ENCODE results near the gene NRL.

NRL gene

DNA sequence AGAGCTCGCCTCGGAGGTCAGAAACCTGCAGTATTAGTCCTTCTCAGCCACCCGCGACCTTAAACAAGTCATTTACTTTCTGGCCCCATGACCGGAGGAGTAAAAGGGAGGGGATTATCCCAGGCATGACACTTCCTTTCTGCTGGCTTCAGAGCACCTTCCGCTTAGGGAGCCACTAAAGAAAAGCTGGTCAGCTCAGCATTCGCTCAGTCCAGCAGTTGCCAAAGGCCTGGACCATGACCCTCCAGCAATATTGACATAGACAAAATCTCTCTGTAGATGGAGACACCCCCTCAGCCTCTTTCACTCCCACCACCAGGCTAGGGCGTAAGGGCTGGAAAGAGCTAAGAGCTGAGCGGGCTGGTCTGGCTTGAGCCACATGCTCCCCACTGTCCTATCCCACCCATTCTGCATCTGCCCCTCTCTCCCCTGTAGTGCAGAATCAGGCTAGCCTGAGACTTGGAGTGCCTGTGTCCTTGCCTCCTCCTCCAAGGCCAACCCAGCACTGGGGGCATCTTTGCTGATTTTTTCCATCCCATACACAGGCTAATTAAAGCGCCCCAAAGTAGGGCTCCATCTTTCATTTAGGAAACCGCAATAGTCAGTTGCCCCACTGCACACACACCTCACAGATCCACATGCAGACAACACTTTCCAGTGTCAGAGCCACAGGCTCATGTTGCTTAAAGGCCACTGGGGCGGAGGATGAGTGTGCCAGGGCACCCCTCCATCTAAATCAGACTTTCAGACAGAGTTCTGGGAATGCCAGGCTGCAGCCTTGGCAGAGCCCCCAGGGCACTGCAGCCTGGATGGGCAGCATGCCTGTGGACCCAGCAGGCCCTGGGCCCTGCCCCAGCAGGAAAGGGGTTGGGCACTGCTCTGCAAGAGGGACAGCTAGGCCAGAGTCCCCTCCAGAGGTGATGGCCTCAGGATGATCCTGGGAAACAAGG, 47.3 kb downstream of the NRL start:
- no peak overlapping the region for H3K27ac Mint-ChIP-seq
- DNase-seq, result no peak
- no peaks in the 10 kb centered on the region for H3K9me3 Mint-ChIP-seq
- H3K36me3 Mint-ChIP-seq (ENCODE audit: low read depth), result no peaks in the 10 kb centered on the region
- no peak overlapping the region for H3K4me3 Mint-ChIP-seq
- peaks cover 10% of the 10 kb centered on the region for H3K4me1 Mint-ChIP-seq
- no peak for ATAC-seq
- H3K27me3 Mint-ChIP-seq, result peaks cover 5% of the 10 kb centered on the region

DNA sequence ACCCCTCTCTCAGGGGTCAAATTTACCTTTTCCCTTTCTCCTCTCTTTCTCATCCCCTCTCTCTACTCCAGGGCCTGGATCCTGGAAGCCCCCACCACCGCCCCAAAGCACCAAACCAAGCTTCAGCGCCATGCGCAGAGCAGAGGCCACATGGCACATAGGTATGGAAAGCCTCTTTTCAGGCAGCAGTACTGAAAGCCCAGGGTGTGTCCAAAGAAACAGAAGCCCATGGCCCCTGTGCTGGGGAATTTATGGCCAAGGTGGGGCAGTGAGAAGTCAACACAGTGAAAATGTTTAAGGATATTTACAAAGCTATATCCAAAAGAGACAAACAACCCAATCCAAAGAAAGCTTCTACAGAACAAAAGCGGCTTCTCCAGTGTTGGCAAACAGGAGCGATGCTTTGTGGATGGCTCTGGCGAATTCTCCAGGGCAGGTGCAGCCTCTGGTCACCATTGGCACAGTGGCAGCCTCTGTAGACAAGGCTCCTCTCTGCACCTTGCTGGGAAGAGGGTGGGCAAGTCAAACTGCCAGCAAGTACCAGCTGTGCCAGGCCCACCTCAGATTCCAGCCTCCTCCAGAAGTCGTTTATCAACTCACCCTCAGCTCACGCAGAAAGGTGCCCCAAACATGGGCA, 48.1 kb downstream of the NRL start:
- no peak overlapping the region for H3K4me3 Mint-ChIP-seq
- no peak overlapping the region for H3K27ac Mint-ChIP-seq
- ATAC-seq (no peak), DNase-seq (no peak)
- peaks cover 5% of the 10 kb centered on the region for H3K27me3 Mint-ChIP-seq
- H3K4me1 Mint-ChIP-seq, result peaks cover 10% of the 10 kb centered on the region
- no peaks in the 10 kb centered on the region for H3K36me3 Mint-ChIP-seq (ENCODE audit: low read depth)
- no peaks in the 10 kb centered on the region for H3K9me3 Mint-ChIP-seq

DNA sequence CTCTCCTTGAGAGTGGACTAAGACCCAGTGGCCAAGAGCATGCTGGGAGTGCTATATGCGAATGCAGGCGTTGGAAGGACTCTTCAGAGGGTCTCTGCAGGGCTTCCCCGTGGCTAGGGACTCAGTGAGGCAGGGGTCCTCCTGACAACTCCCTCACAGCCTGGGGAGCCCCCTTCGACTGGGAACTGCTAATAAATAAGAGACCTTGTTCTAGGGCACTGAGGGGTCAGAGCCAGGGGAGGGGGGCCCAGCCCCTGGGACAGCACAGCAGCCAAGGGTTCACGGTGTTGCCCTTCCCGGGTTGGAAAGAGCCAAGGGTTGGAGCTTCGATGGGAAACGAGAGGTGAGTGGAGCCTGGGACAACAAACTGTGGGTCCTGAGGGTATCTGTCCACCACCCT, 49.3 kb downstream of the NRL start:
- Mint-ChIP-seq H3K27me3 (peaks cover 5% of the 10 kb centered on the region), H3K36me3 (ENCODE audit: low read depth) (no peaks in the 10 kb centered on the region), H3K4me1 (peaks cover 2% of the 10 kb centered on the region), H3K9me3 (no peaks in the 10 kb centered on the region), H3K27ac (no peak overlapping the region), H3K4me3 (no peak overlapping the region)
- no peak for DNase-seq
- ATAC-seq, result no peak

DNA sequence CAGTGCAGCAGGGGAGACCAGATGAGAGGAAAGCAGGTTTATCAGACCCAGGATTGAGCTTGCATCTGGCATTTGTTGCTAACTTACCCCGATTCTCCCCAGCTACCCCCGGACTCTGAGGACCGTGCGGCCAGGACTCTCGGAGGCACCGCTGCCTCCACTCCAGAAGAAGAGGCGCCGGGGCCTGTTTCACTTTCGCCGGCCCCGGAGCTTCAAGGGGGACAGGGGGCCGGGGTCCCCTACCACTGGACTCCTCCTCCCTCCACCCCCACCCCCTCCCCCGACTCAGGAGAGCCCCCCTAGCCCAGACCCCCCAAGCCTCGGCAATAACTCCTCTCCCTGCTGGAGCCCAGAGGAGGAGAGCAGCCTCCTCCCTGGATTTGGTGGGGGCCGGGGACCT, 49.9 kb downstream of the NRL start:
- H3K4me1 Mint-ChIP-seq, result no peaks in the 10 kb centered on the region
- no peaks in the 10 kb centered on the region for H3K9me3 Mint-ChIP-seq
- ATAC-seq, result no peak
- no peak overlapping the region for H3K4me3 Mint-ChIP-seq
- H3K27me3 Mint-ChIP-seq, result peaks cover 4% of the 10 kb centered on the region
- DNase-seq, result no peak
- H3K36me3 Mint-ChIP-seq (ENCODE audit: low read depth), result no peaks in the 10 kb centered on the region
- no peak overlapping the region for H3K27ac Mint-ChIP-seq

DNA sequence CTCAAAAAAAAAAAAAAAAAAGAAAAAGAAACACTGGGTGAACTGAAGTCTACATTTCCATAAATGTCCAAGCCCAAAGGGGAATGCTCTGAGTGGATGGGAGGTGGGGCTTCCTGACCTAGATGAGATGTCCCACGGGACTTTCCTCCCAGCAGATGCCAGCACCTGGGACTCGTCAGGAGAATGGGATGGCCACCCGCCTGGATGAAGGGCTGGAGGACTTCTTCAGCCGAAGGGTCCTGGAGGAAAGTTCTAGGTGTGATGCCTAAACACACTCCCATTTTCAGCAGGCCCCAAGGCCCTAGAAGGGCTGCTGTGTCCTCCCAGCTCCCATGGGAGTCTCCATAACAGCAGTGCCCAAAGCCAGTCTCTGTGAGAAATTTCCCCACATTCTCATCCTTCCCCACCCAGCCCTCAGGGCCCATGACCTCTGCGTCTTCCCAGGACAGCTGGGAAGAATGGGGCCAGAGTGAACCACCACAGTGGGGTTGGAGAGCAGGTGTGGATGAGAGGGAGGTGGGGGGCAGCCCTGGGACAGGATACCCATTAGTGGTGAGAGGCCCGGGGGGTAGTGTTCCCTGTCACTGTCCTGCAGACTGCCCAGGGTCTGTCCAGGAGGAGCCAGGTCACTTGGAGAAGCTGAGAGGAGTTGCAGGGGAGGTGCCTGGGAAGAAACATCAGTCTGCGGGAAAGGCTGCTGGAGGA, 50.5 kb downstream of the NRL start:
- H3K27ac Mint-ChIP-seq, result no peak overlapping the region
- ATAC-seq, result no peak
- H3K4me3 Mint-ChIP-seq, result no peak overlapping the region
- H3K9me3 Mint-ChIP-seq, result no peaks in the 10 kb centered on the region
- no peaks in the 10 kb centered on the region for H3K4me1 Mint-ChIP-seq
- no peak for DNase-seq
- H3K27me3 Mint-ChIP-seq, result no peaks in the 10 kb centered on the region
- no peaks in the 10 kb centered on the region for H3K36me3 Mint-ChIP-seq (ENCODE audit: low read depth)

DNA sequence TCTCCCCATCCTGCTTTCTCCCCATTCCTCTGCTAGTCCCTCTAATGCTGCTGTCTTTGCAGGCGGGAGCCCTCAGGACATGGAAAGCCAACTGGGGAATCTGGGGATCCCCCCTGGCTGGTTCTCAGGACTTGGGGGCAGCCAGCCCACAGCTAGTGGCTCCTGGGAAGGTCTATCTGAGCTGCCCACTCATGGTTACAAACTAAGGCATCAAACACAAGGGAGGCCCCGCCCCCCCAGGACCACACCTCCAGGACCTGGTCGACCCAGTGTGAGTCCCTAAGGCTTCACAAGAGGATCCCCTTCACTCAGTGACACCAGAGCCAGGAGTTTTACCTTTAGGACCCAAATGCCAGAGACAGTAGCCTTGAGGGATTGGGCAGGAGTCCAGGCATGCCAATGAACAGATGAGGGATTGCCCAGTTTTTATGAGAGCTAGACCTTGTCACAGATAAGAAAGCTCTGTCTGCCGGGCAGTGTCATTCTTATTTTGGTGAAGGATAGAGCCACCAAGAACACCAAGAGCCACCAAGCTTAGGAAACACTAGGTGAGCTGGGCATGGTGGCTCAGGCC, 51.4 kb downstream of the NRL start:
- Mint-ChIP-seq H3K4me3 (no peak overlapping the region), H3K4me1 (no peaks in the 10 kb centered on the region), H3K9me3 (no peaks in the 10 kb centered on the region), H3K27me3 (no peaks in the 10 kb centered on the region), H3K27ac (no peak overlapping the region), H3K36me3 (ENCODE audit: low read depth) (no peaks in the 10 kb centered on the region)
- ATAC-seq (no peak), DNase-seq (no peak)

DNA sequence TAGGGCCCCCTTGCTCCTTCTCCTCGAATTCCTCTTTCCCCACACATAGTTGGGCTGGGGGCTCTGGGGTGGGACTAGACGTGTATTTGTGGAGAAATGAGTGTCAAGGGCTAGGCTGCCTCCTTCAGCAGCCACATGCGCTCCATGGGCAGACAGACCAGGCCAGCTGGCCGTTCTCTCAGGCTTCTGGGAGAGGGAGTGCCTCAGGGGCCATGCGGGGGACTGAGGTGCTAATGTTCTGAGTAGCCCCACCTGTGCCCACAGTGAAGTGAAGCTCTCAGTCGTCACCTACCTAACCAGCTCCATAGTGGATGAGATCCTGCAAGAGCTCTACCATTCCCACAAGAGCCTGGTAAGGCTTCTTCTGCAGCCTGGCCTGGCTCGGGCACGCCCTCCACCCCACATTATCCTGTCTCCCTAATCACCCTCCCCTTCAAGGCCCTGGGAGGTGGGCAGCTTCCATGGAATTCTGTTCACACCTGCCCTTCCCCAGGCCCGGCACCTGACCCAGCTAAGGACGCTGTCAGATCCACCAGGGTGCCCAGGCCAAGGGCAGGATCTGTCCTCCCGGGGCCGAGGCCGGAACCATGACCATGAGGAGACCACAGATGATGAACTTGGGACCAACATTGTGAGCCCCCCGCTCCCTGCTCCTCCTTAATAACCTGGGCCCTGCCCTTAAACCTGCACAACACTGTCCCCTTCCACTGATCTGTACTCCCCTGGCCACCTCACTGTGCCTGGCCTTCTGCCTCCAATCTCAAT, 52.4 kb downstream of the NRL start:
- Mint-ChIP-seq H3K27ac (no peak overlapping the region), H3K36me3 (ENCODE audit: low read depth) (no peaks in the 10 kb centered on the region), H3K27me3 (no peaks in the 10 kb centered on the region), H3K4me3 (no peak overlapping the region), H3K4me1 (no peaks in the 10 kb centered on the region), H3K9me3 (no peaks in the 10 kb centered on the region)
- ATAC-seq (no peak), DNase-seq (no peak)

DNA sequence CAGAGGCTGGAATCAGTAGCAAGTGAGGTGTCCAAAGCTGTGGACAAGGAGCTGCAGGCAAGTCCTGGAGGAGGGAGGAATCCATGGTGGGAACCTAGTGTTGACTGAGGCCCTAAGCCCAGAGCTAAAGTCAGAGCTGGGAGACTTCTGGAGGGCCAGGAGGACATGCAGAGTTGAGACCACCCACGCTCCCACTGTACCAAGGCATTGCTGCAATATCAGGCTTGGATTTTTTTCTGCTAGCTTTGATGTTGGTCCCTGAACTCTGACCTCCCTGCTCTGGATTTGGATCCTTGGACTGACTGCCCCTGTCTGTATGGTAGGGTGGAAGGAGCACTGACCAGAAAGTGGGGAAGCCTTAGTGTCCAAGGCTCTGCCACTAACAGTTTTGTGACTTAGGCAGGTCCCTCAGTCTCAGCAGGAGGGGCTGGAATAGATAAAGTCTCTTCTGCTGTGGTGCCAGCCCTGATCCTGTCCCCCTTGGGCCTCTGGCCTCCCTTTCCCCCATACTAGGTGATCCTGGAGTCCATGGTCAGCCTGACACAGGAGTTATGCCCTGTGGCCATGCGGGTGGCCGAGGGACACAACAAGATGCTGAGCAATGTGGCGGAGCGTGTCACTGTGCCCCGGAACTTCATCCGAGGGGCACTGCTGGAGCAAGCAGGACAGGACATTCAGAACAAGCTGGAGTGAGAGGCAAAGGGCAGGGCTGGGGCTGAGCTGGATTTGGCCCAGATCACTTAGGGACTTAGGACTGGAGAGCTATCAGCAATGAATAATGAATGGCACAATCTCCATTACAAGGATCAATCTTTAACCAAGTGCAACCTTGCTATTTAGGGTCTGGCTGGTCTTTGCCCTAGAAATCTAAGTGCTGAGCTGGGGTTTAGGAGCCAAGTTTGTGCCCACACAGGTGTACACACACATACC, 53.5 kb downstream of the NRL start:
- no peak for DNase-seq
- Mint-ChIP-seq H3K9me3 (no peaks in the 10 kb centered on the region), H3K27ac (no peak overlapping the region), H3K4me1 (no peaks in the 10 kb centered on the region), H3K27me3 (peaks cover 4% of the 10 kb centered on the region), H3K36me3 (ENCODE audit: low read depth) (no peaks in the 10 kb centered on the region), H3K4me3 (no peak overlapping the region)
- no peak for ATAC-seq

DNA sequence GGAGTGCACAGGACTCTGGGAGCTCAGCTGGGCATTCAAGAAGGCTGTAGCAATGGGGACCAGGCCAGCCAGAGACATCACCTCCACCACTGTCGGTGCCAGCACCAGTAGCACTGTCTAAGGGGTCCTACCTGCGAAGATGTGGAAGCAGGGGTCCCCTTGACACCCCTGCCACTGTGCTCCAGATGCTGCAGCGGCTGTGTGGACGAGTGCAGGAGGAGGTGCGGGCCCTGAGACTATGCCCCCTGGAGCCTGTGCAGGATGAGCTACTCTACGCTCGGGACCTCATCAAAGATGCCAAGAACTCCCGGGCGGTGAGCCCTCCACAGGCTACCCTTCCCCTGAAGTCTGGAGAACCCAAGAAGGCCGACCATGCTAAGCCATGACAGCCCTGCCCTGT, 54.3 kb downstream of the NRL start:
- ATAC-seq (no peak), DNase-seq (no peak)
- Mint-ChIP-seq H3K27ac (no peak overlapping the region), H3K9me3 (no peaks in the 10 kb centered on the region), H3K27me3 (peaks cover 4% of the 10 kb centered on the region), H3K36me3 (ENCODE audit: low read depth) (no peaks in the 10 kb centered on the region), H3K4me3 (no peak overlapping the region), H3K4me1 (no peaks in the 10 kb centered on the region)

DNA sequence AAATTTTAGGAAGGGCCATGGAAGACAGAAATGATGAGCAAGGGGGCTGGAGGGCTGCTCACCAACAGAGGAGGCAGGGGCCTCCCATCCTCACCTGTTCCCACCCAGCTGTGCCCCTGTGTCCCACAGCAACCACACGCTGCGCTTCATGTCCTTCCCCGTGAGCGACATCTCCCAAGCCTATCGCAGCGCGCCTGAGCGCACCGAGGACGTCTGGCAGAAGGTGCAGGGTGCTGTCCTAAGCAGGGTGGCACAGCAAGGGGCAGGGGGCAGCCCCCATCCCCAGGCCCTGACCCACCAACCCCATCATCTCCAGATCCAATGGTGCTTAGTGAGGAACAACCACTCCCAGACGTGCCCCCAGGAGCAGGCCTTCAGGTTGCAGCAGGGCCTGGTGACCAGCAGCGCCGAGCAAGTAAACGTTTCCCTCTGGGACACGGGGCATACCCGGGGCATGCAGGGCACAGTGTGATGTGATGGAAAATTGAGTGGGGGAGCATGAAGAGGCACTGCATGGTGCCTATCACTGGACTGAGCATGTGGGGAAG, 54.8 kb downstream of the NRL start:
- Mint-ChIP-seq H3K27ac (no peak overlapping the region), H3K4me1 (no peaks in the 10 kb centered on the region), H3K4me3 (no peak overlapping the region), H3K9me3 (no peaks in the 10 kb centered on the region), H3K27me3 (peaks cover 6% of the 10 kb centered on the region), H3K36me3 (ENCODE audit: low read depth) (no peaks in the 10 kb centered on the region)
- DNase-seq, result no peak
- no peak for ATAC-seq

DNA sequence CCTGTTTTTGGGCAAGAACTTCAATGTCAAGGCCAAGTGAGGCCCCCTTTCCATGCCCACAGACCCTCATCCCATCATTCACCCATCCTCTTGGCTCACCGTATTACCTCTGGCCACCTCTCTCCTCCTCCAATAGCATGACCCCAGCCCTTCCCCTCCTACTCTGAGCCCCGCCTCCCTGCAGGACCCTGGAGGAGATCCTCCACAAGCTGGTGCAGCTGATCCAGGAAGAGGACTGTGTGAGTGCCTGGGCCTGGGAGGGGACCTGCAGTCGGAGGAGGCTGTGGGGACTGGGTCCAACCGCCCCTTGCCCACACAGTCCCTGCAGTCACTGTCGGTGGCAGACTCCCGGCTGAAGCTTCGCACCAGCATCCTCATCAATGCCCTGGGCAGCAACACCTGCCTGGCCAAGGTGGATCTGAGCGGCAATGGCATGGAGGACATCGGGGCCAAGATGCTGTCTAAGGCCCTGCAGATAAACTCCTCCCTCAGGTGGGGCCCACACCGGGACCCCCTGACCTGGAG, 55.7 kb downstream of the NRL start:
- no peak for DNase-seq
- no peak for ATAC-seq
- H3K36me3 Mint-ChIP-seq (ENCODE audit: low read depth), result no peaks in the 10 kb centered on the region
- H3K9me3 Mint-ChIP-seq, result no peaks in the 10 kb centered on the region
- peaks cover 3% of the 10 kb centered on the region for H3K4me1 Mint-ChIP-seq
- no peak overlapping the region for H3K4me3 Mint-ChIP-seq
- no peak overlapping the region for H3K27ac Mint-ChIP-seq
- H3K27me3 Mint-ChIP-seq, result peaks cover 9% of the 10 kb centered on the region

DNA sequence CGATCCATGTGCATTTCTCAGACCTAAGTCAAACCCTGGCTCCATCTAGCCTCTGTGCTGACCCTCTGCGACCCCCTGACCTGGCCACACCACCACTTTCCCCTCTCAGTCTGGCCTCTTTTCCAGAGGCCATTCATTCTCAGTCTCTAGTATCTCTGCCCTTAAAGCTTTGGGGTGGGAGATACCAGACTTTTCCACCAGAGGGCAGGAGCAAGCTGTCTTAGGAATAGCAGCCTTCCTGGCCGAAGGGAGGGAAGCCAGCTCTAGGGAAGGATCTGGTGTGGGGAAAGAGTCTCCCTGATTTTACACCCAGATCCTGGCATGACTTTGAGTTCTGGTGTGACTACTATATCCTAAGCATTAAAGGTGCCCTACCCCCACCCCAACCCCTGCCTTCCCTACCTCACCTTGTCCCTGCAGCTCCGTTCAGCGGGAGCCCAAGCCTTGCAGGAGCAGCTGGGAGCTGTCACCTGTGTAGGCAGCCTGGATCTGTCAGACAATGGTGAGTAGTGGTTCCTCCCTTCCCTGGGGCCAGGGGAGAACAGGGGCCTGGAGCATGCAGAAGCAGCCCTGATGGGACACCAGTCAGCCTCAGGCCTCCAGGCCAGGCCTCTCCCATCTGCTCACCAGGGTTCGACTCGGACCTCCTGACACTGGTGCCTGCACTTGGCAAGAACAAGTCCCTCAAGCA, 56.3 kb downstream of the NRL start:
- peaks cover 9% of the 10 kb centered on the region for H3K4me1 Mint-ChIP-seq
- H3K27ac Mint-ChIP-seq, result no peak overlapping the region
- H3K4me3 Mint-ChIP-seq, result no peak overlapping the region
- H3K9me3 Mint-ChIP-seq, result no peaks in the 10 kb centered on the region
- ATAC-seq, result no peak
- DNase-seq, result no peak
- H3K36me3 Mint-ChIP-seq (ENCODE audit: low read depth), result no peaks in the 10 kb centered on the region
- H3K27me3 Mint-ChIP-seq, result peaks cover 12% of the 10 kb centered on the region
